ENCODE measurements around the gene TRMT2A.

GRCh38 chr22:20156611-20157429 lies 39.8 kb upstream of the TRMT2A start:
- TF ChIP-seq CTCF (IDR thresholded peaks at IDR 0.05; ENCODE audit: insufficient read depth, low read length) (peak; percentile 97), POLR2AphosphoS5 (IDR thresholded peaks at IDR 0.05; ENCODE audit: low read depth) (no peak)
